HepG2 (cell line): Measurements from ENCODE around the gene PASD1. TPM values are rescaled to one million over a fixed set of nuclear protein-coding genes. Genes with fewer than 3 reads are reported as not detected.

Source experiments
- ATAC-seq: fragments of 200-7000 bp; cut with Tn5 transposase; 3 replicates; pipeline ENCODE4 v1.9.1; 2020; ENCODE audit warnings: mild to moderate bottlenecking, moderate library complexity
- BruUV-seq: library from RNA; stranded (reverse); fragments of 400-500 nt; replicated peaks from 2 replicates; lab custom pipeline; 2021; lab: Mats Ljungman, UMichigan
- CTCF ChIA-PET: fragments of 300-600 bp; formaldehyde crosslinking; extraction: SDS; loops from one replicate; lab custom pipeline; 2021; ENCODE audit warnings: low total read pairs, inconsistent platforms, low intra/inter-chr PET ratio; lab: Yijun Ruan, JAX
- POLR2A ChIA-PET: fragments of 350-600 bp; sonication (Branson Sonifier 250); formaldehyde crosslinking; loops from one replicate; lab custom pipeline; 2020; ENCODE audit warnings: antibody characterized with exemption, inconsistent platforms; lab: Yijun Ruan, JAX
- DNase-seq: peaks from one replicate; pipeline ENCODE4 v3.0.0-alpha.2; 2015; ENCODE audit warnings: low spot score
- FAIRE-seq: peaks from 3 replicates; lab custom pipeline; 2011; peaks lifted over from hg19 to GRCh38; lab: Jason Lieb, UNC
- H2AFZ ChIP-seq: one replicate; pipeline ENCODE4 v1.6.1; 2011; ENCODE audit warnings: low read length, inconsistent platforms
- H3K27ac ChIP-seq: fragments of 300-600 bp; 3 replicates; pipeline ENCODE4 v1.8.0; 2011; ENCODE audit warnings: mixed run types, mild to moderate bottlenecking, mixed read lengths, low read length, inconsistent platforms; ENCODE audit not compliant: insufficient read depth; ENCODE audit errors: extremely low read length
- H3K27me3 ChIP-seq, 2 experiments: fragments of 200-600 bp in 1 of 2; 2 replicates in 1 of 2; 3 replicates in 1 of 2; pipeline versions ENCODE4 v1.6.0 to v1.8.0; 2011; ENCODE audit warnings: low read length in 2 of 2, mild to moderate bottlenecking in 2 of 2, moderate library complexity in 2 of 2, inconsistent platforms in 1 of 2; ENCODE audit not compliant: insufficient read depth in 2 of 2, control insufficient read depth in 1 of 2
- H3K36me3 ChIP-seq, 2 experiments: fragments of 200-600 bp in 1 of 2; replicated peaks in 1 of 2; 2 replicates in 1 of 2; 3 replicates in 1 of 2; pipeline versions ENCODE4 v1.5.1 to v1.8.0; 2011; ENCODE audit warnings: low read length in 2 of 2, inconsistent platforms in 1 of 2; ENCODE audit not compliant: insufficient read depth in 2 of 2, control insufficient read depth in 1 of 2
- H3K4me1 ChIP-seq: 2 replicates; pipeline ENCODE4 v1.5.1; 2012; ENCODE audit warnings: low read length, inconsistent platforms; ENCODE audit not compliant: insufficient read depth
- H3K4me2 ChIP-seq: 2 replicates; pipeline ENCODE4 v1.6.0; 2011; ENCODE audit warnings: low read depth, low read length, inconsistent platforms
- H3K4me3 ChIP-seq, 3 experiments: fragments of 200-600 bp in 1 of 3; sonication (generic), shearing (Covaris generic) in 1 of 3; replicated peaks in 1 of 3; 2 replicates each; pipeline ENCODE4 v1.5.1; 2011 to 2016; ENCODE audit warnings: low read length in 3 of 3, inconsistent platforms in 2 of 3, low read depth in 2 of 3, mild to moderate bottlenecking in 2 of 3, control low read depth in 1 of 3, mixed read lengths in 1 of 3; ENCODE audit not compliant: insufficient read depth in 1 of 3
- H3K79me2 ChIP-seq: one replicate; pipeline ENCODE4 v1.6.1; 2011; ENCODE audit warnings: low read length, inconsistent platforms; ENCODE audit not compliant: insufficient read depth
- H3K9ac ChIP-seq: 2 replicates; pipeline ENCODE4 v1.6.0; 2011; ENCODE audit warnings: mild to moderate bottlenecking, low read depth, low read length, inconsistent platforms; ENCODE audit not compliant: insufficient read depth
- H3K9me3 ChIP-seq: 2 replicates; pipeline ENCODE4 v1.5.1; 2012; ENCODE audit warnings: mild to moderate bottlenecking, low read length
- H4K20me1 ChIP-seq: 2 replicates; pipeline ENCODE4 v1.6.0; 2011; ENCODE audit warnings: inconsistent platforms, mild to moderate bottlenecking, low read length, moderate library complexity; ENCODE audit not compliant: insufficient read depth
- CEBPG ChIP-seq: IDR thresholded peaks from 2 replicates; pipeline ENCODE4 v1.6.1; 2016
- HDAC2 ChIP-seq: sonication (generic); formaldehyde crosslinking; IDR thresholded peaks from 2 replicates; pipeline ENCODE4 v1.4.0; 2020; ENCODE audit warnings: missing genetic modification reagents
- HMG20B ChIP-seq: conservative IDR thresholded peaks from 2 replicates; pipeline ENCODE4 v1.6.1; 2016; ENCODE audit warnings: missing genetic modification reagents, missing compliant biosample characterization
- MIXL1 ChIP-seq: IDR thresholded peaks from 2 replicates; pipeline ENCODE4 v1.6.1; 2016
- NCOA1 ChIP-seq: sonication (generic); formaldehyde crosslinking; IDR thresholded peaks from 2 replicates; pipeline ENCODE4 v1.9.0; 2021; ENCODE audit warnings: missing genetic modification reagents
- NRL ChIP-seq: sonication (generic); formaldehyde crosslinking; IDR thresholded peaks from 2 replicates; pipeline ENCODE4 v1.5.0; 2020; ENCODE audit warnings: missing genetic modification reagents, mild to moderate bottlenecking, moderate library complexity, borderline replicate concordance
- PHB2 ChIP-seq: fragments of 450-650 bp; IDR thresholded peaks from 2 replicates; pipeline ENCODE4 v1.6.1; 2018; ENCODE audit not compliant: partially characterized antibody
- RFXANK ChIP-seq: IDR thresholded peaks from 2 replicates; pipeline ENCODE4 v1.6.1; 2016
- SIX1 ChIP-seq: sonication (generic); formaldehyde crosslinking; IDR thresholded peaks from 2 replicates; pipeline ENCODE4 v1.4.0; 2020; ENCODE audit warnings: missing genetic modification reagents, borderline replicate concordance
- SMYD3 ChIP-seq: sonication (generic); formaldehyde crosslinking; IDR thresholded peaks from 2 replicates; pipeline ENCODE4 v1.8.1; 2023; ENCODE audit warnings: mild to moderate bottlenecking, missing genetic modification reagents
- SNRNP70 ChIP-seq: fragments of 200-400 bp; formaldehyde crosslinking; IDR thresholded peaks from 2 replicates; pipeline ENCODE4 v1.6.1; 2017; ENCODE audit warnings: mild to moderate bottlenecking, low read depth, low read length, moderate library complexity
- ZNF672 ChIP-seq: sonication (generic); formaldehyde crosslinking; IDR thresholded peaks from 2 replicates; pipeline ENCODE4 v1.8.1; 2022; ENCODE audit warnings: missing genetic modification reagents
- WGBS: methylation state at CpG from one replicate; pipeline ENCODE4 v1.1.6; 2017; ENCODE audit warnings: low lambda C conversion rate; 5-methylcytosine and 5-hydroxymethylcytosine counted together
- in situ Hi-C: cut with HindIII; loops from 2 replicates; pipeline ENCODE4 v1.10.0; 2017; ENCODE audit warnings: low pct_unique_long_range_greater_than_20kb; ENCODE audit not compliant: extremely low pct_ligation_motif_present
- intact Hi-C: fragments of 100-400 bp; cut with micrococcal nuclease; formaldehyde crosslinking; loops from one replicate; pipeline ENCODE4 v1.10.0; 2022; ENCODE audit not compliant: unreplicated experiment
- polyA plus RNA-seq, 8 experiments: library from polyadenylated mRNA; depleted of rRNA in 3 of 8; stranded (reverse) in 7 of 8; unstranded in 1 of 8; fragments of >200 nt; fragmentation: Illumina TruSeq in 4 of 8; extraction: Trizol in 4 of 8; gene quantifications; 2 replicates each; pipeline versions ENCODE4 v1.2.1 to v1.2.3, GENCODE V29; 2011 to 2016; ENCODE audit warnings: low read depth in 4 of 8, missing spikeins in 1 of 8, mixed read lengths in 1 of 8; ENCODE audit not compliant: insufficient read depth in 1 of 8
- total RNA-seq, 5 experiments: library from RNA; depleted of rRNA; stranded (reverse); fragments of >200 nt; fragmentation: Illumina TruSeq; extraction: Trizol; gene quantifications; 2 replicates each; pipeline ENCODE4 v1.2.3, GENCODE V29; 2016; ENCODE audit warnings: low read depth in 1 of 5
- TF ChIP-seq, protein P1 (sequence below): sonication (generic); formaldehyde crosslinking; IDR thresholded peaks from 2 replicates; pipeline ENCODE4 v1.4.0; 2020; ENCODE audit warnings: missing genetic modification reagents
- TF ChIP-seq, protein P2 (sequence below): IDR thresholded peaks from 2 replicates; pipeline ENCODE4 v1.6.1; 2018; ENCODE audit warnings: missing genetic modification reagents, mild to moderate bottlenecking, missing compliant biosample characterization
- TF ChIP-seq, protein P3 (sequence below): sonication (generic); formaldehyde crosslinking; IDR thresholded peaks from 2 replicates; pipeline ENCODE4 v1.8.1; 2023; ENCODE audit warnings: mild to moderate bottlenecking, missing genetic modification reagents
- TF ChIP-seq, protein P4 (sequence below): sonication (generic); formaldehyde crosslinking; IDR thresholded peaks from 2 replicates; pipeline ENCODE4 v1.4.0; 2020; ENCODE audit warnings: missing genetic modification reagents, borderline replicate concordance
- TF ChIP-seq, protein P5 (sequence below): IDR thresholded peaks from 2 replicates; pipeline ENCODE4 v1.6.1; 2012; ENCODE audit warnings: inconsistent platforms

PASD1 gene
- total and polyA plus RNA-seq, 2 of the 13 experiments (the other 11 are each of a cell fraction or from before 2014, with no cell fraction given) = not detected

DNA sequence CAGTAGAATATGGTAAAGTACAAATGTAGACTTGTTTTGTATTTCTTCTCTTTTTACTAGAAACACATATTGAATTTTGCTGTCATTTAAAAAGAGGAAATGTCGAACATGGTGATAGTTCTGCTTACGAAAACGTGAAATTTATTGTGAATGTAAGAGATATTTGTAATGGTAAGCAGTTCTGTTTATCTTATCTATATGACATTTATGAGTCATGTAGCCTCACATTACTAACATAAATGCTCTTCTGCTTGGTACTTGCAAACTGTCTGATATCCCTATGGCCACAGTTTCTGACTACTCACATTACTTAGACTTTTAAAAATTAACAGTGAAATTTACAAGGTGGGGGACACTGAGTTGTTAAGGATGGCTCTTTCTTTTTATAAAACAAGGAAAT lies 57.9 kb downstream of the PASD1 start (continued):
- TF ChIP-seq, protein P1, sequence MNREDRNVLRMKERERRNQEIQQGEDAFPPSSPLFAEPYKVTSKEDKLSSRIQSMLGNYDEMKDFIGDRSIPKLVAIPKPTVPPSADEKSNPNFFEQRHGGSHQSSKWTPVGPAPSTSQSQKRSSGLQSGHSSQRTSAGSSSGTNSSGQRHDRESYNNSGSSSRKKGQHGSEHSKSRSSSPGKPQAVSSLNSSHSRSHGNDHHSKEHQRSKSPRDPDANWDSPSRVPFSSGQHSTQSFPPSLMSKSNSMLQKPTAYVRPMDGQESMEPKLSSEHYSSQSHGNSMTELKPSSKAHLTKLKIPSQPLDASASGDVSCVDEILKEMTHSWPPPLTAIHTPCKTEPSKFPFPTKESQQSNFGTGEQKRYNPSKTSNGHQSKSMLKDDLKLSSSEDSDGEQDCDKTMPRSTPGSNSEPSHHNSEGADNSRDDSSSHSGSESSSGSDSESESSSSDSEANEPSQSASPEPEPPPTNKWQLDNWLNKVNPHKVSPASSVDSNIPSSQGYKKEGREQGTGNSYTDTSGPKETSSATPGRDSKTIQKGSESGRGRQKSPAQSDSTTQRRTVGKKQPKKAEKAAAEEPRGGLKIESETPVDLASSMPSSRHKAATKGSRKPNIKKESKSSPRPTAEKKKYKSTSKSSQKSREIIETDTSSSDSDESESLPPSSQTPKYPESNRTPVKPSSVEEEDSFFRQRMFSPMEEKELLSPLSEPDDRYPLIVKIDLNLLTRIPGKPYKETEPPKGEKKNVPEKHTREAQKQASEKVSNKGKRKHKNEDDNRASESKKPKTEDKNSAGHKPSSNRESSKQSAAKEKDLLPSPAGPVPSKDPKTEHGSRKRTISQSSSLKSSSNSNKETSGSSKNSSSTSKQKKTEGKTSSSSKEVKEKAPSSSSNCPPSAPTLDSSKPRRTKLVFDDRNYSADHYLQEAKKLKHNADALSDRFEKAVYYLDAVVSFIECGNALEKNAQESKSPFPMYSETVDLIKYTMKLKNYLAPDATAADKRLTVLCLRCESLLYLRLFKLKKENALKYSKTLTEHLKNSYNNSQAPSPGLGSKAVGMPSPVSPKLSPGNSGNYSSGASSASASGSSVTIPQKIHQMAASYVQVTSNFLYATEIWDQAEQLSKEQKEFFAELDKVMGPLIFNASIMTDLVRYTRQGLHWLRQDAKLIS (CRISPR knock-in tag) = no peak
- no peak for TF ChIP-seq MIXL1
- no peak for TF ChIP-seq CEBPG
- TF ChIP-seq, protein P2, sequence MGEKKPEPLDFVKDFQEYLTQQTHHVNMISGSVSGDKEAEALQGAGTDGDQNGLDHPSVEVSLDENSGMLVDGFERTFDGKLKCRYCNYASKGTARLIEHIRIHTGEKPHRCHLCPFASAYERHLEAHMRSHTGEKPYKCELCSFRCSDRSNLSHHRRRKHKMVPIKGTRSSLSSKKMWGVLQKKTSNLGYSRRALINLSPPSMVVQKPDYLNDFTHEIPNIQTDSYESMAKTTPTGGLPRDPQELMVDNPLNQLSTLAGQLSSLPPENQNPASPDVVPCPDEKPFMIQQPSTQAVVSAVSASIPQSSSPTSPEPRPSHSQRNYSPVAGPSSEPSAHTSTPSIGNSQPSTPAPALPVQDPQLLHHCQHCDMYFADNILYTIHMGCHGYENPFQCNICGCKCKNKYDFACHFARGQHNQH (CRISPR knock-in tag) = no peak
- no peak for TF ChIP-seq SMYD3 (CRISPR knock-in tag)
- TF ChIP-seq HDAC2 = no peak
- no peak for TF ChIP-seq RFXANK (CRISPR knock-in tag)
- TF ChIP-seq, protein P3, sequence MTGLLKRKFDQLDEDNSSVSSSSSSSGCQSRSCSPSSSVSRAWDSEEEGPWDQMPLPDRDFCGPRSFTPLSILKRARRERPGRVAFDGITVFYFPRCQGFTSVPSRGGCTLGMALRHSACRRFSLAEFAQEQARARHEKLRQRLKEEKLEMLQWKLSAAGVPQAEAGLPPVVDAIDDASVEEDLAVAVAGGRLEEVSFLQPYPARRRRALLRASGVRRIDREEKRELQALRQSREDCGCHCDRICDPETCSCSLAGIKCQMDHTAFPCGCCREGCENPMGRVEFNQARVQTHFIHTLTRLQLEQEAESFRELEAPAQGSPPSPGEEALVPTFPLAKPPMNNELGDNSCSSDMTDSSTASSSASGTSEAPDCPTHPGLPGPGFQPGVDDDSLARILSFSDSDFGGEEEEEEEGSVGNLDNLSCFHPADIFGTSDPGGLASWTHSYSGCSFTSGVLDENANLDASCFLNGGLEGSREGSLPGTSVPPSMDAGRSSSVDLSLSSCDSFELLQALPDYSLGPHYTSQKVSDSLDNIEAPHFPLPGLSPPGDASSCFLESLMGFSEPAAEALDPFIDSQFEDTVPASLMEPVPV (CRISPR knock-in tag) = no peak

DNA sequence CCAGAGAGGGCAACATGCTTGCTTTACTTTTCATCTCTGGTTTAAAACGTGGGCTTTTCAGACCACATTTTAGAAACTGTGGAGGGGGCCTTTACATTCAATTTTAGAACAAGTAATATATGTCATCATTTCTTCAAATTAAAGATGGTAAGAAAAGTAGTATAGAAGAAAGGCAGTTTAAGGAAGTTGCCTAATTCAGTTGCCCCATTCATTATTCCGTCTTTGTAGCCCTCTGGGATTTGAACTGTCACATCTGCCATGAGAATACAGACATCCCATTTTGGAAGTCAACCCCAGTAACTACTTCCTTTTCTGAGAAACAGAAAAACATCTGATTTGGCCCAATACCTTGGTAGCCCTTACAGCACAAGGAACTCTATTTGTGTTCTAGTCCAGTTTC lies 61.2 kb downstream of the PASD1 start:
- Histone ChIP-seq H3K27me3 (no peaks in the 10 kb centered on the region), H3K9me3 (no peaks in the 10 kb centered on the region), H3K27ac (no peak overlapping the region), H3K9ac (no peak overlapping the region), H3K4me1 (no peaks in the 10 kb centered on the region), H3K4me3 (no peak overlapping the region), H4K20me1 (no peaks in the 10 kb centered on the region), H3K36me3 (no peaks in the 10 kb centered on the region), H3K79me2 (no peaks in the 10 kb centered on the region), H3K4me2 (no peak overlapping the region), H2AFZ (no peak overlapping the region)
- intact Hi-C loops = no loop called here
- CTCF ChIA-PET = no interaction called here
- no peak for DNase-seq
- in situ Hi-C loops = no loop called here
- FAIRE-seq = no peak
- no peak for ATAC-seq
- no TSS peak for BruUV-seq
- 3% methylated on average over 2 of the region's 2 CpGs for WGBS
- POLR2A ChIA-PET = no interaction called here
- TF ChIP-seq PHB2 (no peak), HMG20B (CRISPR knock-in tag) (no peak), NRL (CRISPR knock-in tag) (no peak), SNRNP70 (no peak), ZNF672 (CRISPR knock-in tag) (no peak), SIX1 (CRISPR knock-in tag) (no peak), NCOA1 (CRISPR knock-in tag) (no peak)
- TF ChIP-seq, protein P4, sequence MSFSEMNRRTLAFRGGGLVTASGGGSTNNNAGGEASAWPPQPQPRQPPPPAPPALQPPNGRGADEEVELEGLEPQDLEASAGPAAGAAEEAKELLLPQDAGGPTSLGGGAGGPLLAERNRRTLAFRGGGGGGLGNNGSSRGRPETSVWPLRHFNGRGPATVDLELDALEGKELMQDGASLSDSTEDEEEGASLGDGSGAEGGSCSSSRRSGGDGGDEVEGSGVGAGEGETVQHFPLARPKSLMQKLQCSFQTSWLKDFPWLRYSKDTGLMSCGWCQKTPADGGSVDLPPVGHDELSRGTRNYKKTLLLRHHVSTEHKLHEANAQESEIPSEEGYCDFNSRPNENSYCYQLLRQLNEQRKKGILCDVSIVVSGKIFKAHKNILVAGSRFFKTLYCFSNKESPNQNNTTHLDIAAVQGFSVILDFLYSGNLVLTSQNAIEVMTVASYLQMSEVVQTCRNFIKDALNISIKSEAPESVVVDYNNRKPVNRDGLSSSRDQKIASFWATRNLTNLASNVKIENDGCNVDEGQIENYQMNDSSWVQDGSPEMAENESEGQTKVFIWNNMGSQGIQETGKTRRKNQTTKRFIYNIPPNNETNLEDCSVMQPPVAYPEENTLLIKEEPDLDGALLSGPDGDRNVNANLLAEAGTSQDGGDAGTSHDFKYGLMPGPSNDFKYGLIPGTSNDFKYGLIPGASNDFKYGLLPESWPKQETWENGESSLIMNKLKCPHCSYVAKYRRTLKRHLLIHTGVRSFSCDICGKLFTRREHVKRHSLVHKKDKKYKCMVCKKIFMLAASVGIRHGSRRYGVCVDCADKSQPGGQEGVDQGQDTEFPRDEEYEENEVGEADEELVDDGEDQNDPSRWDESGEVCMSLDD (CRISPR knock-in tag) = no peak
- TF ChIP-seq, protein P5, sequence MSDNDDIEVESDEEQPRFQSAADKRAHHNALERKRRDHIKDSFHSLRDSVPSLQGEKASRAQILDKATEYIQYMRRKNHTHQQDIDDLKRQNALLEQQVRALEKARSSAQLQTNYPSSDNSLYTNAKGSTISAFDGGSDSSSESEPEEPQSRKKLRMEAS = no peak
